GM23338 (cell line): ENCODE results near the gene TOX4. TPM values are rescaled to one million over a fixed set of nuclear protein-coding genes. Genes with fewer than 3 reads are reported as not detected.
A peak's percentile ranks its signal among the peaks of the same experiment; 100 is the strongest.

Experiments
- ATAC-seq: fragments of 200-7000 bp; cut with Tn5 transposase; 3 replicates; pipeline ENCODE4 v1.9.1; 2020
- DNase-seq: peaks from one replicate; pipeline ENCODE4 v3.0.0-alpha.2; 2015; ENCODE audit warnings: low spot score
- H2AFZ ChIP-seq: fragments of 200-600 bp; sonication (generic); 2 replicates; pipeline ENCODE4 v1.8.0; 2016; ENCODE audit warnings: antibody characterized with exemption, mild to moderate bottlenecking, moderate library complexity
- H3F3A ChIP-seq: fragments of 200-600 bp; sonication (generic); replicated peaks from 2 replicates; pipeline ENCODE4 v1.8.0; 2017; ENCODE audit warnings: antibody characterized with exemption, mixed run types, low read depth
- H3K27ac ChIP-seq: fragments of 200-600 bp; sonication (generic); 2 replicates; pipeline ENCODE4 v1.6.1; 2016; ENCODE audit warnings: low read depth
- H3K27me3 ChIP-seq: fragments of 200-600 bp; sonication (generic); 2 replicates; pipeline ENCODE4 v1.8.0; 2016; ENCODE audit warnings: mild to moderate bottlenecking, mixed run types, moderate library complexity; ENCODE audit not compliant: insufficient read depth
- H3K36me3 ChIP-seq: fragments of 200-600 bp; sonication (generic); 2 replicates; pipeline ENCODE4 v1.8.0; 2016; ENCODE audit warnings: mild to moderate bottlenecking; ENCODE audit not compliant: insufficient read depth
- H3K4me1 ChIP-seq: fragments of 200-600 bp; sonication (generic); 2 replicates; pipeline ENCODE4 v1.8.0; 2016; ENCODE audit warnings: mild to moderate bottlenecking, moderate library complexity; ENCODE audit not compliant: insufficient read depth
- H3K4me2 ChIP-seq: fragments of 200-600 bp; sonication (generic); 2 replicates; pipeline ENCODE4 v1.7.1; 2017; ENCODE audit warnings: mixed run types
- H3K4me3 ChIP-seq: fragments of 200-600 bp; sonication (generic); 2 replicates; pipeline ENCODE4 v1.6.1; 2016; ENCODE audit warnings: mixed run types
- H3K79me2 ChIP-seq: fragments of 200-600 bp; sonication (generic); replicated peaks from 2 replicates; pipeline ENCODE4 v1.8.0; 2017; ENCODE audit warnings: mild to moderate bottlenecking; ENCODE audit not compliant: insufficient read depth
- H3K9me2 ChIP-seq: fragments of 200-600 bp; sonication (generic); 2 replicates; pipeline ENCODE4 v1.8.0; 2017; ENCODE audit not compliant: insufficient read depth
- H4K20me1 ChIP-seq: fragments of 200-600 bp; sonication (generic); replicated peaks from 2 replicates; pipeline ENCODE4 v1.8.0; 2017; ENCODE audit warnings: mild to moderate bottlenecking; ENCODE audit not compliant: insufficient read depth
- H3K27ac Mint-ChIP-seq: 2 replicates; pipeline ENCODE4 v1.8.0; 2020; ENCODE audit warnings: inconsistent platforms, mild to moderate bottlenecking, moderate library complexity, mixed read lengths
- H3K27me3 Mint-ChIP-seq: 3 replicates; pipeline ENCODE4 v1.8.0; 2022; ENCODE audit warnings: low read depth, mild to moderate bottlenecking, moderate library complexity, mixed read lengths, inconsistent platforms; ENCODE audit not compliant: insufficient read depth, poor library complexity
- H3K36me3 Mint-ChIP-seq: 3 replicates; pipeline ENCODE4 v1.8.0; 2021; ENCODE audit warnings: low read depth, mild to moderate bottlenecking, inconsistent platforms, moderate library complexity, mixed read lengths
- H3K4me1 Mint-ChIP-seq: 3 replicates; pipeline ENCODE4 v1.8.0; 2020; ENCODE audit warnings: mild to moderate bottlenecking, inconsistent platforms, mixed read lengths
- H3K4me3 Mint-ChIP-seq: 3 replicates; pipeline ENCODE4 v1.8.0; 2021; ENCODE audit warnings: moderate library complexity, mild to moderate bottlenecking, inconsistent platforms, mixed read lengths
- H3K9me3 Mint-ChIP-seq: 3 replicates; pipeline ENCODE4 v1.8.0; 2020; ENCODE audit warnings: moderate library complexity, mild to moderate bottlenecking, inconsistent platforms, mixed read lengths
- CREB1 ChIP-seq: fragments of 250-450 bp; sonication (Bioruptor Pico); IDR thresholded peaks from 2 replicates; pipeline ENCODE4 v1.5.0; 2020; ENCODE audit warnings: low read depth, mild to moderate bottlenecking, moderate library complexity
- CTCF ChIP-seq, 2 experiments: fragments of 200-600 bp in 1 of 2; sonication (generic) in 1 of 2; conservative IDR thresholded peaks; 2 replicates each; pipeline versions ENCODE4 v1.5.1 to v1.6.1; 2016 to 2017; ENCODE audit warnings: antibody characterized with exemption in 2 of 2, low read depth in 2 of 2, mild to moderate bottlenecking in 2 of 2, moderate library complexity in 1 of 2
- EZH2 ChIP-seq: fragments of 200-600 bp; sonication (generic); IDR thresholded peaks from one replicate; pipeline ENCODE4 v1.8.0; 2017; ENCODE audit warnings: antibody characterized with exemption, mild to moderate bottlenecking, low read depth; ENCODE audit not compliant: unreplicated experiment
- EZH2phosphoT487 ChIP-seq: fragments of 200-600 bp; sonication (generic); IDR thresholded peaks from one replicate; pipeline ENCODE4 v1.8.1; 2018; ENCODE audit warnings: antibody characterized with exemption; ENCODE audit not compliant: unreplicated experiment
- JUNB ChIP-seq: IDR thresholded peaks from one replicate; pipeline ENCODE4 v1.6.1; 2016; ENCODE audit warnings: antibody characterized with exemption; ENCODE audit not compliant: unreplicated experiment
- NANOG ChIP-seq: IDR thresholded peaks from 2 replicates; pipeline ENCODE4 v1.6.1; 2016; ENCODE audit warnings: antibody characterized with exemption, borderline replicate concordance
- POLR2AphosphoS5 ChIP-seq: IDR thresholded peaks from 2 replicates; pipeline ENCODE4 v1.6.1; 2016; ENCODE audit warnings: antibody characterized with exemption, low read depth
- REST ChIP-seq: IDR thresholded peaks from one replicate; pipeline ENCODE4 v1.6.1; 2018; ENCODE audit warnings: antibody characterized with exemption; ENCODE audit not compliant: unreplicated experiment
- STAT1 ChIP-seq: IDR thresholded peaks from one replicate; pipeline ENCODE4 v1.6.1; 2016; ENCODE audit warnings: antibody characterized with exemption; ENCODE audit not compliant: unreplicated experiment
- ZNF114 ChIP-seq: fragments of 250-450 bp; sonication (Bioruptor Pico); IDR thresholded peaks from 2 replicates; pipeline ENCODE4 v1.5.0; 2020; ENCODE audit warnings: mild to moderate bottlenecking, moderate library complexity
- ZNF331 ChIP-seq: fragments of 250-450 bp; sonication (Bioruptor Pico); IDR thresholded peaks from 2 replicates; pipeline ENCODE4 v1.5.0; 2020; ENCODE audit warnings: low read depth, mild to moderate bottlenecking, moderate library complexity
- polyA plus RNA-seq: library from polyadenylated mRNA; unstranded; fragments of >200 nt; fragmentation: Nextera tagmentation; extraction: Ambion mirVana; gene quantifications from 2 replicates; pipeline ENCODE4 v1.2.1, GENCODE V29; 2016
- total RNA-seq: library from RNA; depleted of rRNA; stranded (reverse); fragments of >200 nt; shearing (Covaris generic); gene quantifications from 2 replicates; pipeline ENCODE4 v1.2.3, GENCODE V29; 2014
- TF ChIP-seq, protein P1 (sequence below): fragments of 250-450 bp; sonication (Bioruptor Pico); IDR thresholded peaks from 2 replicates; pipeline ENCODE4 v1.5.0; 2020; ENCODE audit warnings: mild to moderate bottlenecking, moderate library complexity
- TF ChIP-seq, protein P2 (sequence below): IDR thresholded peaks from 2 replicates; pipeline ENCODE4 v1.6.1; 2016; ENCODE audit warnings: antibody characterized with exemption

TOX4 gene
- total and polyA plus RNA-seq, 2 experiments from 2014 or later, result 45.6 to 72.8 TPM

DNA sequence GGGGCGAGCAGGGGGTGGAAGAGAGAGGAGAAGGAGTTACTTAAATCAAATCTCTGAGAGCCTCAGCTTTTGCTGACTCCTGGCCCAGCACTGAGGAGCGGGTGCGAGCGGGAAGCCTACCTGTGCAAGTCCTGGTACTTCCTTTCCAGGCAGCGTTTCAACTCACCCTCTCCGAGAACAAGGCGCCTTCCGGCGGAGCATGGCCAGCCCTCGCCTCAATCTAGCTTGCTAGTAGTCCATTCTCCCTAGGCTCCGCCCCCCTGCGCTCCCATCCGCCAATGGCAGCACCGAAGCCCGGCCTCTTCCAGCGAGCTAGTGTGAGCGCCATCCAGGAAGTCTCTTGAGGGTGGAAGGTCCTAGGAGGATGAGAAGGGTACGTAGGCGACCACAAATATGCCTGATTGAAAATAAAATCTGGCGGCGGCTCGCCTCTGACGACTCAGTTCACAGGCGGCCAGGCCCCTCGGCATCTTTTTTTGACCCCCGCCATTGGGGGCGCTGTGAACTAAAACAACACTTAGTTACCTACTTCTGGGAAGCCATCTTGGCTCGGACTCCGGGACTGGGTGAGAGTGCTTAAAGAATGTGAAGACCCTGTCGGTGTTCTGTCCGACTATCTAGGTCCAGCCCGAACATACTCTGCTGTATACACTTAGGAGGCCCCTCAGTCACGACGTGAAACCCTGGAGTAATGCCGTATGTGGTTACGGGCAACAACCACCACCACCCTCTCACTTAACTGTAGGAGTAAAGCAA, 20.9 kb upstream of the TOX4 start, which contains the start of gene CHD8:
Gene CHD8, minus strand, starts transcription at position 212 of the 756 bp plus-strand sequence. CDS start 24,480 bp downstream, outside the sequence.
- Histone ChIP-seq H3K36me3 (no peaks in the 10 kb centered on the region), H3K4me2 (peak within 1 kb of the TSS; percentile 86), H3K79me2 (peaks cover 47% of the 10 kb centered on the region), H3K4me3 (peak within 1 kb of the TSS; percentile 76), H4K20me1 (peaks cover 16% of the 10 kb centered on the region), H3K9me2 (no peaks in the 10 kb centered on the region), H3K4me1 (peaks cover 6% of the 10 kb centered on the region; the same call in 1 of the 2 replicates), H2AFZ (peak within 1 kb of the TSS; percentile 49; the same call in 1 of the 2 replicates), H3K27me3 (no peaks in the 10 kb centered on the region), H3F3A (peaks cover 9% of the 10 kb centered on the region), H3K27ac (peak within 1 kb of the TSS; percentile 92)
- DNase-seq, result peak; percentile 100
- H3K4me1 Mint-ChIP-seq, result peaks cover 14% of the 10 kb centered on the region
- peaks cover 24% of the 10 kb centered on the region for H3K36me3 Mint-ChIP-seq
- H3K27ac Mint-ChIP-seq, result peak within 1 kb of the TSS; percentile 99
- H3K27me3 Mint-ChIP-seq, result peaks cover 8% of the 10 kb centered on the region
- TF ChIP-seq EZH2phosphoT487 (no peak), STAT1 (no peak), JUNB (no peak), ZNF114 (CRISPR knock-in tag) (no peak), POLR2AphosphoS5 (peak; percentile 81), CTCF (conservative IDR thresholded peaks at IDR 0.05; ENCODE audit: low read depth in 2 of 2) (peak; percentile 69 to 76), EZH2 (no peak), NANOG (no peak), CREB1 (CRISPR knock-in tag) (peak; percentile 74), REST (peak; percentile 17), ZNF331 (CRISPR knock-in tag) (no peak)
- TF ChIP-seq, protein P1, sequence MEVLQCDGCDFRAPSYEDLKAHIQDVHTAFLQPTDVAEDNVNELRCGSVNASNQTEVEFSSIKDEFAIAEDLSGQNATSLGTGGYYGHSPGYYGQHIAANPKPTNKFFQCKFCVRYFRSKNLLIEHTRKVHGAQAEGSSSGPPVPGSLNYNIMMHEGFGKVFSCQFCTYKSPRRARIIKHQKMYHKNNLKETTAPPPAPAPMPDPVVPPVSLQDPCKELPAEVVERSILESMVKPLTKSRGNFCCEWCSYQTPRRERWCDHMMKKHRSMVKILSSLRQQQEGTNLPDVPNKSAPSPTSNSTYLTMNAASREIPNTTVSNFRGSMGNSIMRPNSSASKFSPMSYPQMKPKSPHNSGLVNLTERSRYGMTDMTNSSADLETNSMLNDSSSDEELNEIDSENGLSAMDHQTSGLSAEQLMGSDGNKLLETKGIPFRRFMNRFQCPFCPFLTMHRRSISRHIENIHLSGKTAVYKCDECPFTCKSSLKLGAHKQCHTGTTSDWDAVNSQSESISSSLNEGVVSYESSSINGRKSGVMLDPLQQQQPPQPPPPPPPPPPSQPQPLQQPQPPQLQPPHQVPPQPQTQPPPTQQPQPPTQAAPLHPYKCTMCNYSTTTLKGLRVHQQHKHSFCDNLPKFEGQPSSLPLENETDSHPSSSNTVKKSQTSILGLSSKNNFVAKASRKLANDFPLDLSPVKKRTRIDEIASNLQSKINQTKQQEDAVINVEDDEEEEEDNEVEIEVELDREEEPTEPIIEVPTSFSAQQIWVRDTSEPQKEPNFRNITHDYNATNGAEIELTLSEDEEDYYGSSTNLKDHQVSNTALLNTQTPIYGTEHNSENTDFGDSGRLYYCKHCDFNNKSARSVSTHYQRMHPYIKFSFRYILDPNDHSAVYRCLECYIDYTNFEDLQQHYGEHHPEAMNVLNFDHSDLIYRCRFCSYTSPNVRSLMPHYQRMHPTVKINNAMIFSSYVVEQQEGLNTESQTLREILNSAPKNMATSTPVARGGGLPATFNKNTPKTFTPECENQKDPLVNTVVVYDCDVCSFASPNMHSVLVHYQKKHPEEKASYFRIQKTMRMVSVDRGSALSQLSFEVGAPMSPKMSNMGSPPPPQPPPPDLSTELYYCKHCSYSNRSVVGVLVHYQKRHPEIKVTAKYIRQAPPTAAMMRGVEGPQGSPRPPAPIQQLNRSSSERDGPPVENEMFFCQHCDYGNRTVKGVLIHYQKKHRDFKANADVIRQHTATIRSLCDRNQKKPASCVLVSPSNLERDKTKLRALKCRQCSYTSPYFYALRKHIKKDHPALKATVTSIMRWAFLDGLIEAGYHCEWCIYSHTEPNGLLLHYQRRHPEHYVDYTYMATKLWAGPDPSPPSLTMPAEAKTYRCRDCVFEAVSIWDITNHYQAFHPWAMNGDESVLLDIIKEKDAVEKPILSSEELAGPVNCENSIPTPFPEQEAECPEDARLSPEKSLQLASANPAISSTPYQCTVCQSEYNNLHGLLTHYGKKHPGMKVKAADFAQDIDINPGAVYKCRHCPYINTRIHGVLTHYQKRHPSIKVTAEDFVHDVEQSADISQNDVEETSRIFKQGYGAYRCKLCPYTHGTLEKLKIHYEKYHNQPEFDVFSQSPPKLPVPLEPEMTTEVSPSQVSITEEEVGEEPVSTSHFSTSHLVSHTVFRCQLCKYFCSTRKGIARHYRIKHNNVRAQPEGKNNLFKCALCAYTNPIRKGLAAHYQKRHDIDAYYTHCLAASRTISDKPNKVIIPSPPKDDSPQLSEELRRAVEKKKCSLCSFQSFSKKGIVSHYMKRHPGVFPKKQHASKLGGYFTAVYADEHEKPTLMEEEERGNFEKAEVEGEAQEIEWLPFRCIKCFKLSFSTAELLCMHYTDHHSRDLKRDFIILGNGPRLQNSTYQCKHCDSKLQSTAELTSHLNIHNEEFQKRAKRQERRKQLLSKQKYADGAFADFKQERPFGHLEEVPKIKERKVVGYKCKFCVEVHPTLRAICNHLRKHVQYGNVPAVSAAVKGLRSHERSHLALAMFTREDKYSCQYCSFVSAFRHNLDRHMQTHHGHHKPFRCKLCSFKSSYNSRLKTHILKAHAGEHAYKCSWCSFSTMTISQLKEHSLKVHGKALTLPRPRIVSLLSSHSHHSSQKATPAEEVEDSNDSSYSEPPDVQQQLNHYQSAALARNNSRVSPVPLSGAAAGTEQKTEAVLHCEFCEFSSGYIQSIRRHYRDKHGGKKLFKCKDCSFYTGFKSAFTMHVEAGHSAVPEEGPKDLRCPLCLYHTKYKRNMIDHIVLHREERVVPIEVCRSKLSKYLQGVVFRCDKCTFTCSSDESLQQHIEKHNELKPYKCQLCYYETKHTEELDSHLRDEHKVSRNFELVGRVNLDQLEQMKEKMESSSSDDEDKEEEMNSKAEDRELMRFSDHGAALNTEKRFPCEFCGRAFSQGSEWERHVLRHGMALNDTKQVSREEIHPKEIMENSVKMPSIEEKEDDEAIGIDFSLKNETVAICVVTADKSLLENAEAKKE (CRISPR knock-in tag), result no peak
- TF ChIP-seq, protein P2, sequence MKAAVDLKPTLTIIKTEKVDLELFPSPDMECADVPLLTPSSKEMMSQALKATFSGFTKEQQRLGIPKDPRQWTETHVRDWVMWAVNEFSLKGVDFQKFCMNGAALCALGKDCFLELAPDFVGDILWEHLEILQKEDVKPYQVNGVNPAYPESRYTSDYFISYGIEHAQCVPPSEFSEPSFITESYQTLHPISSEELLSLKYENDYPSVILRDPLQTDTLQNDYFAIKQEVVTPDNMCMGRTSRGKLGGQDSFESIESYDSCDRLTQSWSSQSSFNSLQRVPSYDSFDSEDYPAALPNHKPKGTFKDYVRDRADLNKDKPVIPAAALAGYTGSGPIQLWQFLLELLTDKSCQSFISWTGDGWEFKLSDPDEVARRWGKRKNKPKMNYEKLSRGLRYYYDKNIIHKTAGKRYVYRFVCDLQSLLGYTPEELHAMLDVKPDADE, result peak; percentile 82
- H3K9me3 Mint-ChIP-seq, result no peaks in the 10 kb centered on the region
- ATAC-seq, result peak; percentile 98
- H3K4me3 Mint-ChIP-seq, result peak within 1 kb of the TSS; percentile 96
